ENCODE results near the gene FCSK. TPM values are rescaled to one million over a fixed set of nuclear protein-coding genes. Genes with fewer than 3 reads are reported as not detected.
"Not testable (repeated sequence)": the region's sequence is repeated elsewhere in the genome, so short reads cannot be mapped to it uniquely, and the experiment has no call there.

Gene FCSK
- 10 to 100 TPM; 41.7 to 42.8 TPM for total RNA-seq
- polyA plus RNA-seq = 10 to 100 TPM in 1 of 2 donors, 1 to 10 TPM in 1; 7.4 to 10.8 TPM

DNA sequence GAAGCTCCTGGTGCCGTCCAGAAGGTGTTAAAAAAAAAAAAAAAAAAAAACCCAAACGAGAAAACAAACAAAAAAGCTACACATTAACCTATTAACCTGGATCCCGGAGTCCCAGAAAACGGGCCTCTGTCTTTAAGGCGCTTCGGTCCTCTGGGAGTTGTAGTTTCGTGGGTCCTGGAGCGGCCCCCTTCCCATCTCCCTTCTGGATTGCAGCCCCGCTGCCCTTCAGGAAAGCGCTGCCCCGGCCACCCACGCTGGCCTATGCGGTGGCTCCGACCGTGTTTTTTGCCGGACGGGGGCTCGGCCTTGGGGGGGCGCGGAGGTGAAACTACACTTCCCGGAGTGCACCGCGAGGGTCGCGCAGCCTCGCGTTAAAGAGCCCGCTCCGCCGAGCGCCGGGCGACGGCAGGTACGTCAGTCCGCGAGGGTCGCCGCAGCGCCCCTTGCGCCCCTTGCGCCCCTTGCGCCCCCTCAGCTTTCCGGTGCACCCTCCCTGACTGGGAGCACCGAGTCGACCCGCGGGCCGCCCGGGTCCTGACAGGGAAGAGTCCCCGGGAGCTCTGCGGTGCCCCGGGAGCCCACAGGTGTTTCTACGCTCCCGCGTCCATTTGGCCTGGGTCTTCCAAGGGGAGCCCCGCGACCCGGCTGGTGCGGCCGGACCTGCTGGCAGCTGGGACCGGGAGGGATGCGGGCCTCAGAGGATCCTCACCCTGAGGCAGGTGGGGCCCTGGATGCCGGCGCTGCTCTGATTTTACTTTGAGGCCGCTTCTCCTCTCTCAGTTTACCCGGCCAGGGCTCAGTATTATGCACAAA lies at the start of gene FCSK:
Gene FCSK (plus strand): TSS at position 374 of the 813 bp plus-strand sequence. CDS start 8,596 bp downstream, outside the sequence.
- peak within 1 kb of the TSS; percentile 74 to 98 for H3K4me3 ChIP-seq (ENCODE audit: low read length in 2 of 2)
- no peaks in the 10 kb centered on the region for H3K9me3 ChIP-seq (ENCODE audit: control insufficient read depth in 1 of 2, low read length in 2 of 2)
- H3K27me3 Mint-ChIP-seq = peaks cover 0 to 2% of the 10 kb centered on the region in 2 donors
- peak within 1 kb of the TSS; percentile 91 for H3K27ac ChIP-seq (ENCODE audit: low read depth, low read length)
- H3K27ac Mint-ChIP-seq = peak within 1 kb of the TSS; percentile 88 to 95 (median 92)
- H3K36me3 ChIP-seq (ENCODE audit: insufficient read depth, low read length) = no peaks in the 10 kb centered on the region
- no peaks in the 10 kb centered on the region for H3K9me3 Mint-ChIP-seq
- H3K4me3 Mint-ChIP-seq = peak within 1 kb of the TSS; percentile 89 to 96 (median 91)
- ChIA-PET POLR2A (ENCODE audit: partially characterized antibody) (interaction anchor here (0.7 to 3.0 kb wide), 15 partner anchors 8 to 202 kb away, joined by 3 to 48 read pairs (median 4); partner anchors contain the start of genes COG4, DDX19A, DDX19B and EXOSC6), CTCF (ENCODE audit: partially characterized antibody) (interaction anchor here (0.5 to 3.4 kb wide), 8 partner anchors 11 to 85 kb away, joined by 3 to 15 read pairs (median 4); no protein-coding TSS in a partner anchor)
- intact Hi-C loops (cut with micrococcal nuclease) = loop anchor here (1.0 kb wide), 3 partner anchors 15 to 73 kb away; partner anchors contain the start of gene ST3GAL2
- peaks cover 21% of the 10 kb centered on the region for H3K4me1 ChIP-seq (ENCODE audit: insufficient read depth, low read length)
- DNase-seq = peak; percentile 74 to 89 (median 85)
- H3K4me1 Mint-ChIP-seq = peaks cover 16 to 22% (median 20%) of the 10 kb centered on the region in 4 donors
- H3K36me3 Mint-ChIP-seq = peaks cover 1 to 7% of the 10 kb centered on the region in 2 donors
- H3K27me3 ChIP-seq (ENCODE audit: insufficient read depth, low read length) = no peaks in the 10 kb centered on the region

DNA sequence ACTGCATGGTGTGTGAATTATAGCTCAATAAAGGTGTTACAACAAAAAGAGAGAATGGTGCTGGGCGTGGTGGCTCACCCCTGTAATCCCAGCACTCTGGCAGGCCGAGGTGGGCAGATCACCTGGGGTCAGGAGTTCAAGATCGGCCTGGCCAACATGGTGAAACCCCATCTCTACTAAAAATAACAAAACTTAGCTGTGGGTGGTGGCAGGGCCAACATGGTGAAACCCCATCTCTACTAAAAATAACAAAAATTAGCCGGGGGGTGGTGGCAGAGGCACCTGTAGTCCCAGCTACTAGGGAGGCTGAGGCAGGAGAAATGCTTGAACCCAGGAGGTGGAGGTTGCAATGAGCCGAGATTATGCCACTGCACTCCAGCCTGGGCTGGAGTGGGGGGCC lies 48.3 kb upstream of the FCSK start:
- H3K36me3 ChIP-seq (ENCODE audit: insufficient read depth, low read length); H3K36me3 Mint-ChIP-seq; H3K9me3 Mint-ChIP-seq; H3K9me3 ChIP-seq (ENCODE audit: control insufficient read depth in 1 of 2, low read length in 2 of 2); CTCF ChIA-PET (ENCODE audit: partially characterized antibody); intact Hi-C loops (cut with micrococcal nuclease); H3K4me3 ChIP-seq (ENCODE audit: low read length in 2 of 2); H3K27me3 Mint-ChIP-seq; H3K27ac ChIP-seq (ENCODE audit: low read depth, low read length); DNase-seq; H3K27me3 ChIP-seq (ENCODE audit: insufficient read depth, low read length): not testable (repeated sequence)
- peak overlapping the region in 1 of 8 donors; percentile 26 for H3K4me3 Mint-ChIP-seq
- H3K27ac Mint-ChIP-seq = peak overlapping the region in 3 of 7 donors; percentile 8 to 68 (median 53)
- peaks cover 34% of the 10 kb centered on the region for H3K4me1 ChIP-seq (ENCODE audit: insufficient read depth, low read length)
- H3K4me1 Mint-ChIP-seq = peaks cover 33 to 73% (median 52%) of the 10 kb centered on the region in 4 donors
- POLR2A ChIA-PET (ENCODE audit: partially characterized antibody) = interaction anchor here (2.2 kb wide), 1 partner anchor 25 kb away, joined by 8 read pairs; no protein-coding TSS in a partner anchor

GRCh38 chr16:70407811-70408274 lies 46.6 kb upstream of the FCSK start:
- H3K4me3 Mint-ChIP-seq = peak overlapping the region in 1 of 8 donors; percentile 65
- POLR2A ChIA-PET (ENCODE audit: partially characterized antibody) = interaction anchor here (0.9 to 1.3 kb wide), 3 partner anchors 27 to 115 kb away, joined by 3 to 7 read pairs (median 3); partner anchors contain the start of genes COG4 and ST3GAL2
- H3K27me3 Mint-ChIP-seq = no peaks in the 10 kb centered on the region
- CTCF ChIA-PET (ENCODE audit: partially characterized antibody) = no interaction called here
- peaks cover 9% of the 10 kb centered on the region in 2 donors for H3K36me3 Mint-ChIP-seq
- peak overlapping the region in 5 of 7 donors; percentile 4 to 86 (median 48) for H3K27ac Mint-ChIP-seq
- no peaks in the 10 kb centered on the region for H3K9me3 Mint-ChIP-seq
- intact Hi-C loops (cut with micrococcal nuclease) = no loop called here
- peaks cover 30 to 65% (median 48%) of the 10 kb centered on the region in 4 donors for H3K4me1 Mint-ChIP-seq
- Histone ChIP-seq H3K27ac (ENCODE audit: low read depth, low read length) (no peak overlapping the region), H3K4me1 (ENCODE audit: insufficient read depth, low read length) (peaks cover 34% of the 10 kb centered on the region), H3K36me3 (ENCODE audit: insufficient read depth, low read length) (no peaks in the 10 kb centered on the region), H3K9me3 (ENCODE audit: control insufficient read depth in 1 of 2, low read length in 2 of 2) (no peaks in the 10 kb centered on the region), H3K27me3 (ENCODE audit: insufficient read depth, low read length) (no peaks in the 10 kb centered on the region), H3K4me3 (ENCODE audit: low read length in 2 of 2) (no peak overlapping the region)
- DNase-seq = no peak

GRCh38 chr16:70410734-70411133 lies 43.7 kb upstream of the FCSK start:
- no peaks in the 10 kb centered on the region for H3K27me3 ChIP-seq (ENCODE audit: insufficient read depth, low read length)
- H3K4me1 ChIP-seq (ENCODE audit: insufficient read depth, low read length) = peaks cover 10% of the 10 kb centered on the region
- no peak overlapping the region for H3K4me3 ChIP-seq (ENCODE audit: low read length in 2 of 2)
- no peaks in the 10 kb centered on the region for H3K27me3 Mint-ChIP-seq
- no peaks in the 10 kb centered on the region for H3K9me3 ChIP-seq (ENCODE audit: control insufficient read depth in 1 of 2, low read length in 2 of 2)
- intact Hi-C loops (cut with micrococcal nuclease) = no loop called here
- ChIA-PET CTCF (ENCODE audit: partially characterized antibody) (interaction anchor here (1.1 kb wide), 1 partner anchor 13 kb away, joined by 3 read pairs; no protein-coding TSS in a partner anchor), POLR2A (ENCODE audit: partially characterized antibody) (interaction anchor here (2.2 kb wide), 1 partner anchor 28 kb away, joined by 8 read pairs; the partner anchor contains the start of gene ST3GAL2)
- H3K4me3 Mint-ChIP-seq = no peak overlapping the region
- H3K9me3 Mint-ChIP-seq = no peaks in the 10 kb centered on the region
- H3K27ac Mint-ChIP-seq = peak overlapping the region in 1 of 7 donors; percentile 86
- no peak for DNase-seq
- no peaks in the 10 kb centered on the region for H3K36me3 ChIP-seq (ENCODE audit: insufficient read depth, low read length)
- peaks cover 15 to 40% (median 26%) of the 10 kb centered on the region in 4 donors for H3K4me1 Mint-ChIP-seq
- H3K36me3 Mint-ChIP-seq = peaks cover 9 to 10% of the 10 kb centered on the region in 2 donors
- H3K27ac ChIP-seq (ENCODE audit: low read depth, low read length) = no peak overlapping the region

GRCh38 chr16:70412385-70412784 lies 42.0 kb upstream of the FCSK start:
- Mint-ChIP-seq H3K36me3 (peaks cover 9 to 10% of the 10 kb centered on the region in 2 donors), H3K4me3 (no peak overlapping the region), H3K27me3 (no peaks in the 10 kb centered on the region), H3K9me3 (no peaks in the 10 kb centered on the region), H3K4me1 (peaks cover 10 to 30% (median 23%) of the 10 kb centered on the region in 4 donors), H3K27ac (peak overlapping the region in 1 of 7 donors; percentile 35)
- Histone ChIP-seq H3K4me3 (ENCODE audit: low read length in 2 of 2) (no peak overlapping the region), H3K27me3 (ENCODE audit: insufficient read depth, low read length) (no peaks in the 10 kb centered on the region), H3K4me1 (ENCODE audit: insufficient read depth, low read length) (peaks cover 12% of the 10 kb centered on the region), H3K27ac (ENCODE audit: low read depth, low read length) (no peak overlapping the region), H3K36me3 (ENCODE audit: insufficient read depth, low read length) (no peaks in the 10 kb centered on the region), H3K9me3 (ENCODE audit: control insufficient read depth in 1 of 2, low read length in 2 of 2) (no peaks in the 10 kb centered on the region)
- ChIA-PET CTCF (ENCODE audit: partially characterized antibody) (no interaction called here), POLR2A (ENCODE audit: partially characterized antibody) (interaction anchor here (0.7 to 1.6 kb wide), 2 partner anchors 26 to 31 kb away, joined by 3 to 4 read pairs; partner anchors contain the start of gene ST3GAL2)
- intact Hi-C loops (cut with micrococcal nuclease) = no loop called here
- DNase-seq = no peak

DNA sequence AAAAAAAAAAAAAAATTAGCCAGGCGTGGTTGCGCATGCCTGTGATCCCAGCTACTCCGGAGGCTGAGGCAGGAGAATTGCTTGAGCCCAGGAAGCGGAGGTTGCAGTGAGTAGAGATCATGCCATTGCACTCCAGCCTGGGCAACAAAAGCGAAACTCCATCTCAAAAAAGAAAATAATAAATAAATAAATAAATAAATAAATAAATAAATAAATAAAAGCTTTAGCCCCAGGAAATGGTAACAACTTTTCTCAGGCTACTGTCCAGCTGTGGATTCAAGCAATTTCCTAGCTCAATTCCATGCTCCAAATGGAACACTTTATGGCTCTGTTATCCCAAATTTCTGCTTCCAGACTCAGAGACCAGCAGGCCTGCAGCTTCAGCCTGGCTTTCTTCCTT lies 40.8 kb upstream of the FCSK start:
- not testable (repeated sequence) for H3K36me3 Mint-ChIP-seq

More for the DNA sequence above, 40.8 kb upstream of the FCSK start:
- H3K36me3 ChIP-seq (ENCODE audit: insufficient read depth, low read length); DNase-seq; H3K27me3 ChIP-seq (ENCODE audit: insufficient read depth, low read length); H3K9me3 Mint-ChIP-seq; H3K4me3 ChIP-seq (ENCODE audit: low read length in 2 of 2); H3K9me3 ChIP-seq (ENCODE audit: control insufficient read depth in 1 of 2, low read length in 2 of 2); intact Hi-C loops (cut with micrococcal nuclease); H3K4me3 Mint-ChIP-seq; H3K27ac Mint-ChIP-seq; H3K27me3 Mint-ChIP-seq; H3K27ac ChIP-seq (ENCODE audit: low read depth, low read length): not testable (repeated sequence)
- H3K4me1 Mint-ChIP-seq = peaks cover 9 to 29% (median 22%) of the 10 kb centered on the region in 4 donors
- POLR2A ChIA-PET (ENCODE audit: partially characterized antibody) = interaction anchor here (1.0 kb wide), 1 partner anchor 25 kb away, joined by 3 read pairs; no protein-coding TSS in a partner anchor
- H3K4me1 ChIP-seq (ENCODE audit: insufficient read depth, low read length) = peaks cover 17% of the 10 kb centered on the region
- CTCF ChIA-PET (ENCODE audit: partially characterized antibody) = interaction anchor here (0.8 to 1.1 kb wide), 2 partner anchors 41 to 117 kb away, joined by 3 to 6 read pairs; partner anchors contain the start of gene FCSK

All from CD4-positive, alpha-beta memory T cell (primary cell).